PFSK-1 (cell line): ENCODE data around the gene UNG.

Experiments used
- FOXP2 ChIP-seq: optimal IDR thresholded peaks from 2 replicates; pipeline ENCODE3; 2011; ENCODE audit warnings: borderline replicate concordance, control low read depth, inconsistent platforms; ENCODE audit not compliant: insufficient read depth; ENCODE audit errors: extremely low read length, extremely low read depth
- POLR2AphosphoS5 ChIP-seq: IDR thresholded peaks from 2 replicates; pipeline ENCODE4 v1.6.1; 2012; ENCODE audit warnings: low read depth, mild to moderate bottlenecking, control low read depth, low read length, moderate library complexity
- REST ChIP-seq, 2 experiments: IDR thresholded peaks; 2 replicates each; pipeline versions ENCODE4 v1.6.1 to v1.8.0; 2011 to 2012; ENCODE audit warnings: low read depth in 2 of 2, low read length in 2 of 2, control low read depth in 1 of 2, inconsistent platforms in 1 of 2, mild to moderate bottlenecking in 1 of 2, moderate library complexity in 1 of 2; ENCODE audit not compliant: insufficient read depth in 1 of 2
- SIN3A ChIP-seq: IDR thresholded peaks from 2 replicates; pipeline ENCODE4 v1.6.1; 2012; ENCODE audit warnings: mild to moderate bottlenecking, low read length, moderate library complexity, borderline replicate concordance; ENCODE audit not compliant: insufficient read depth
- TAF1 ChIP-seq: IDR thresholded peaks from 2 replicates; pipeline ENCODE4 v1.6.1; 2012; ENCODE audit warnings: low read length, control low read depth, borderline replicate concordance; ENCODE audit not compliant: insufficient read depth

The UNG gene

GRCh38 chr12:109097140-109097434 is 310 bp upstream of the UNG start:
- TF ChIP-seq SIN3A (no peak), POLR2AphosphoS5 (no peak), REST (IDR thresholded peaks at IDR 0.05; ENCODE audit: insufficient read depth in 1 of 2, low read depth in 2 of 2, low read length in 2 of 2) (no peak), TAF1 (no peak), FOXP2 (no peak)

GRCh38 chr12:109098183-109098604 is 797 bp downstream of the UNG start:
- TF ChIP-seq SIN3A (no peak; the same call in 1 of the 2 replicates), POLR2AphosphoS5 (no peak), FOXP2 (no peak), TAF1 (no peak), REST (IDR thresholded peaks at IDR 0.05; ENCODE audit: insufficient read depth in 1 of 2, low read depth in 2 of 2, low read length in 2 of 2) (no peak)

GRCh38 chr12:109098651-109099050 is 1.3 kb downstream of the UNG start:
- TF ChIP-seq TAF1 = no peak
- TF ChIP-seq FOXP2 = no peak
- no peak for TF ChIP-seq REST (IDR thresholded peaks at IDR 0.05; ENCODE audit: insufficient read depth in 1 of 2, low read depth in 2 of 2, low read length in 2 of 2)
- no peak for TF ChIP-seq SIN3A
- no peak for TF ChIP-seq POLR2AphosphoS5

GRCh38 chr12:109099431-109100020 is 2.1 kb downstream of the UNG start:
- TF ChIP-seq REST (IDR thresholded peaks at IDR 0.05; ENCODE audit: insufficient read depth in 1 of 2, low read depth in 2 of 2, low read length in 2 of 2) (no peak), FOXP2 (no peak), TAF1 (no peak), POLR2AphosphoS5 (no peak), SIN3A (no peak)

- no peak for TF ChIP-seq FOXP2
- TF ChIP-seq SIN3A = no peak
- no peak for TF ChIP-seq TAF1
- TF ChIP-seq REST (IDR thresholded peaks at IDR 0.05; ENCODE audit: insufficient read depth in 1 of 2, low read depth in 2 of 2, low read length in 2 of 2) = no peak
- TF ChIP-seq POLR2AphosphoS5 = no peak
Observed at GRCh38 chr12:109100741-109101140, 3.3 kb downstream of the UNG start.
